DOHH2 (cell line): ENCODE results near the gene SIK3.

Experiments
- H3F3A ChIP-seq: fragments of 200-600 bp; sonication (generic), shearing (Covaris generic); 2 replicates; pipeline ENCODE4 v1.6.0; 2016; ENCODE audit warnings: antibody characterized with exemption, mild to moderate bottlenecking; ENCODE audit not compliant: control insufficient read depth, insufficient read depth
- H3K27ac ChIP-seq: fragments of 200-600 bp; sonication (generic); 2 replicates; pipeline ENCODE4 v1.5.1; 2014; ENCODE audit warnings: low read depth, mild to moderate bottlenecking, low read length, moderate library complexity
- H3K27me3 ChIP-seq: fragments of 200-600 bp; sonication (generic); 2 replicates; pipeline ENCODE4 v1.6.1; 2014; ENCODE audit warnings: mild to moderate bottlenecking, low read length, mixed read lengths; ENCODE audit not compliant: control insufficient read depth
- H3K36me3 ChIP-seq: fragments of 200-600 bp; sonication (generic); 2 replicates; pipeline ENCODE4 v1.6.1; 2014; ENCODE audit warnings: mild to moderate bottlenecking, low read length, moderate library complexity, mixed read lengths; ENCODE audit not compliant: control insufficient read depth
- H3K4me1 ChIP-seq: fragments of 200-600 bp; sonication (generic); 2 replicates; pipeline ENCODE4 v1.6.1; 2014; ENCODE audit warnings: mild to moderate bottlenecking, low read length, mixed read lengths; ENCODE audit not compliant: control insufficient read depth
- H3K4me2 ChIP-seq: fragments of 200-600 bp; sonication (generic); 2 replicates; pipeline ENCODE4 v1.6.0; 2014; ENCODE audit warnings: mild to moderate bottlenecking, low read length, moderate library complexity
- H3K4me3 ChIP-seq: fragments of 200-600 bp; sonication (generic); 2 replicates; pipeline ENCODE4 v1.5.1; 2014; ENCODE audit warnings: mild to moderate bottlenecking, low read length, mixed read lengths
- H3K79me2 ChIP-seq: fragments of 200-600 bp; sonication (generic); 2 replicates; pipeline ENCODE4 v1.6.1; 2014; ENCODE audit warnings: mild to moderate bottlenecking, low read length, mixed read lengths; ENCODE audit not compliant: control insufficient read depth
- H3K9me2 ChIP-seq: fragments of 200-600 bp; sonication (generic); replicated peaks from 2 replicates; pipeline ENCODE4 v1.6.1; 2014; ENCODE audit warnings: mild to moderate bottlenecking, low read length, mixed read lengths; ENCODE audit not compliant: control insufficient read depth
- H3K9me3 ChIP-seq: fragments of 200-600 bp; sonication (generic); 2 replicates; pipeline ENCODE4 v1.6.1; 2014; ENCODE audit warnings: antibody characterized with exemption, low read length, mixed read lengths; ENCODE audit not compliant: control insufficient read depth, insufficient read depth
- H4K20me1 ChIP-seq: fragments of 200-600 bp; sonication (generic); 2 replicates; pipeline ENCODE4 v1.6.0; 2014; ENCODE audit warnings: low read depth, mild to moderate bottlenecking, antibody characterized with exemption, low read length, moderate library complexity; ENCODE audit not compliant: control insufficient read depth, insufficient read depth
- EZH2phosphoT487 ChIP-seq: fragments of 200-600 bp; sonication (generic); IDR thresholded peaks from 2 replicates; pipeline ENCODE4 v1.6.1; 2017; ENCODE audit warnings: borderline replicate concordance, mild to moderate bottlenecking, antibody characterized with exemption, low read length, moderate library complexity, mixed read lengths
- TF ChIP-seq, protein P1 (sequence below): fragments of 200-600 bp; sonication (generic); IDR thresholded peaks from one replicate; pipeline ENCODE4 v1.5.1; 2014; ENCODE audit warnings: antibody characterized with exemption, mild to moderate bottlenecking, low read depth, low read length; ENCODE audit not compliant: poor library complexity, severe bottlenecking

Gene SIK3

GRCh38 chr11:117068303-117068860 is 29.8 kb downstream of the SIK3 start:
- H3K9me2 ChIP-seq: no peaks in the 10 kb centered on the region
- no peaks in the 10 kb centered on the region for H3K36me3 ChIP-seq
- TF ChIP-seq, protein P1, sequence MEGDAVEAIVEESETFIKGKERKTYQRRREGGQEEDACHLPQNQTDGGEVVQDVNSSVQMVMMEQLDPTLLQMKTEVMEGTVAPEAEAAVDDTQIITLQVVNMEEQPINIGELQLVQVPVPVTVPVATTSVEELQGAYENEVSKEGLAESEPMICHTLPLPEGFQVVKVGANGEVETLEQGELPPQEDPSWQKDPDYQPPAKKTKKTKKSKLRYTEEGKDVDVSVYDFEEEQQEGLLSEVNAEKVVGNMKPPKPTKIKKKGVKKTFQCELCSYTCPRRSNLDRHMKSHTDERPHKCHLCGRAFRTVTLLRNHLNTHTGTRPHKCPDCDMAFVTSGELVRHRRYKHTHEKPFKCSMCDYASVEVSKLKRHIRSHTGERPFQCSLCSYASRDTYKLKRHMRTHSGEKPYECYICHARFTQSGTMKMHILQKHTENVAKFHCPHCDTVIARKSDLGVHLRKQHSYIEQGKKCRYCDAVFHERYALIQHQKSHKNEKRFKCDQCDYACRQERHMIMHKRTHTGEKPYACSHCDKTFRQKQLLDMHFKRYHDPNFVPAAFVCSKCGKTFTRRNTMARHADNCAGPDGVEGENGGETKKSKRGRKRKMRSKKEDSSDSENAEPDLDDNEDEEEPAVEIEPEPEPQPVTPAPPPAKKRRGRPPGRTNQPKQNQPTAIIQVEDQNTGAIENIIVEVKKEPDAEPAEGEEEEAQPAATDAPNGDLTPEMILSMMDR: no peak
- TF ChIP-seq EZH2phosphoT487: no peak
- H3K27me3 ChIP-seq: no peaks in the 10 kb centered on the region
- H3K4me2 ChIP-seq: no peak overlapping the region
- H4K20me1 ChIP-seq: 0 out of 2 replicates have a peak, but pooled peaks cover 2% of the 10 kb centered on the region
- H3K27ac ChIP-seq: no peak overlapping the region
- no peaks in the 10 kb centered on the region for H3K9me3 ChIP-seq
- no peaks in the 10 kb centered on the region for H3K4me1 ChIP-seq
- peaks cover 80% of the 10 kb centered on the region for H3K79me2 ChIP-seq
- H3K4me3 ChIP-seq: no peak overlapping the region
- H3F3A ChIP-seq: no peaks in the 10 kb centered on the region

DNA sequence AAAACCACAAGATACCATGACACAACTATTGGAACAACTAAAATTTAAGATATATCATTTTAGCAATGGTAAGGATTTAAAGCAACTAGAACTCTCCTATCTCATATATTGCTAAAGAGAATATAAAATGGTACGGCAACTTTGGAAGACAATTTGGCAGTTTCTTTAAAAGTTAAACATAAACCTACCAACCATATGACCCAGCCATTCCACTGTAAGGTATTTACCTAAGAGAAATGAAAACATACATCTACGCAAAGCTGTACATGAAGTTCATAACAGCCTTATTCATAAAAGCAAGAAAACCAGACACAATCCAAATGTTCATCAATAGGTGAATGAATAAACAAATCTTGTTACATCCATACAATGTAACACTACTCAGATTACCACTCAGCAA is 31.3 kb downstream of the SIK3 start:
- Histone ChIP-seq H3K4me3 (no peak overlapping the region), H3K79me2 (peaks cover 82% of the 10 kb centered on the region), H4K20me1 (peaks cover 2% of the 10 kb centered on the region; the same call in 1 of the 2 replicates)

GRCh38 chr11:117064275-117064674 is 34.0 kb downstream of the SIK3 start:
- no peak for TF ChIP-seq EZH2phosphoT487
- TF ChIP-seq, protein P1: no peak

More for the DNA sequence above, 31.3 kb downstream of the SIK3 start:
- H3K4me1 ChIP-seq: 0 out of 2 replicates have a peak, but pooled peaks cover 4% of the 10 kb centered on the region
- H3K9me2 ChIP-seq: no peaks in the 10 kb centered on the region
- no peak overlapping the region for H3K27ac ChIP-seq
- no peak for TF ChIP-seq EZH2phosphoT487
- TF ChIP-seq, protein P1: no peak
- no peaks in the 10 kb centered on the region for H3F3A ChIP-seq
- no peak overlapping the region for H3K4me2 ChIP-seq
- H3K36me3 ChIP-seq: no peaks in the 10 kb centered on the region
- no peaks in the 10 kb centered on the region for H3K9me3 ChIP-seq
- no peaks in the 10 kb centered on the region for H3K27me3 ChIP-seq

GRCh38 chr11:117062498-117062897 is 35.7 kb downstream of the SIK3 start:
- no peaks in the 10 kb centered on the region for H3K9me3 ChIP-seq
- no peaks in the 10 kb centered on the region for H3K27me3 ChIP-seq
- no peak overlapping the region for H3K27ac ChIP-seq
- H3K4me1 ChIP-seq: peaks cover 23% of the 10 kb centered on the region
- TF ChIP-seq, protein P1: no peak
- TF ChIP-seq EZH2phosphoT487: no peak
- H4K20me1 ChIP-seq: peaks cover 2% of the 10 kb centered on the region; the same call in 1 of the 2 replicates
- no peaks in the 10 kb centered on the region for H3K36me3 ChIP-seq
- no peak overlapping the region for H3K4me2 ChIP-seq
- no peaks in the 10 kb centered on the region for H3K9me2 ChIP-seq
- no peak overlapping the region for H3K4me3 ChIP-seq
- no peaks in the 10 kb centered on the region for H3F3A ChIP-seq
- H3K79me2 ChIP-seq: peaks cover 87% of the 10 kb centered on the region

More at GRCh38 chr11:117064275-117064674, 34.0 kb downstream of the SIK3 start:
- H4K20me1 ChIP-seq: peaks cover 2% of the 10 kb centered on the region; the same call in 1 of the 2 replicates
- H3K27me3 ChIP-seq: no peaks in the 10 kb centered on the region
- H3K9me2 ChIP-seq: no peaks in the 10 kb centered on the region
- H3K27ac ChIP-seq: no peak overlapping the region
- H3K4me2 ChIP-seq: no peak overlapping the region
- peaks cover 85% of the 10 kb centered on the region for H3K79me2 ChIP-seq
- peaks cover 12% of the 10 kb centered on the region for H3K4me1 ChIP-seq
- no peak overlapping the region for H3K4me3 ChIP-seq
- no peaks in the 10 kb centered on the region for H3K9me3 ChIP-seq
- no peaks in the 10 kb centered on the region for H3F3A ChIP-seq
- no peaks in the 10 kb centered on the region for H3K36me3 ChIP-seq
